ENCODE data around the gene SLIT3.

- TF ChIP-seq CTCF (IDR thresholded peaks at IDR 0.05; ENCODE audit: poor library complexity) (no peak), EZH2phosphoT487 (IDR thresholded peaks at IDR 0.05; ENCODE audit: low read depth, severe bottlenecking, unreplicated experiment) (no peak), EZH2 (IDR thresholded peaks at IDR 0.05; ENCODE audit: borderline replicate concordance) (no peak)
These were observed 216.2 kb downstream of the SLIT3 start for GRCh38 chr5:169084775-169085174.
